Prostate gland (tissue), 2 donors: Measurements from ENCODE around the gene MYBL2. TPM values are rescaled to one million over a fixed set of nuclear protein-coding genes. Genes with fewer than 3 reads are reported as not detected.
A peak's percentile ranks its signal among the peaks of the same experiment; 100 is the strongest.

Experiments used
- DNase-seq: peaks from one replicate; pipeline ENCODE4 v3.0.0-alpha.2; 2019; ENCODE audit warnings: low spot score
- H3K27ac ChIP-seq, 2 donors: fragments of 200-600 bp; sonication (generic); 2 replicates each; pipeline ENCODE4 v1.5.1; 2017 to 2019
- H3K27me3 ChIP-seq: fragments of 200-600 bp; sonication (generic); replicated peaks from 2 replicates; pipeline ENCODE4 v1.5.1; 2019; ENCODE audit not compliant: insufficient read depth
- H3K36me3 ChIP-seq, 2 donors: fragments of 200-600 bp; sonication (generic); 1 replicate in 1 of 2; 2 replicates in 1 of 2; pipeline versions ENCODE4 v1.5.1 to v1.8.1; 2017 to 2019
- H3K4me1 ChIP-seq: fragments of 200-600 bp; sonication (generic); replicated peaks from 2 replicates; pipeline ENCODE4 v1.5.1; 2019
- H3K4me3 ChIP-seq, 2 donors: fragments of 200-600 bp; sonication (generic); 2 replicates each; pipeline ENCODE4 v1.5.1; 2017 to 2019
- H3K9me3 ChIP-seq: fragments of 200-600 bp; sonication (generic); 2 replicates; pipeline ENCODE4 v1.5.1; 2017
- CTCF ChIP-seq, 4 experiments: fragments of 200-600 bp in 2 of 4; fragments of 450-650 bp in 2 of 4; sonication (generic) in 2 of 4; IDR thresholded peaks; 1 replicate in 3 of 4; 2 replicates in 1 of 4; pipeline ENCODE4 v1.5.1; 2016 to 2019; ENCODE audit warnings: antibody characterized with exemption in 4 of 4, mild to moderate bottlenecking in 2 of 4, moderate library complexity in 2 of 4
- POLR2A ChIP-seq: fragments of 450-650 bp; IDR thresholded peaks from one replicate; pipeline ENCODE4 v1.6.1; 2016; ENCODE audit warnings: antibody characterized with exemption, mild to moderate bottlenecking
- POLR2AphosphoS5 ChIP-seq: sonication (generic); formaldehyde crosslinking; IDR thresholded peaks from one replicate; pipeline ENCODE4 v1.6.1; 2017; ENCODE audit warnings: antibody characterized with exemption
- WGBS: methylation state at CpG from one replicate; pipeline ENCODE4 v1.1.5; 2018; 5-methylcytosine and 5-hydroxymethylcytosine counted together
- intact Hi-C: fragments of 100-400 bp; cut with DNase I; formaldehyde crosslinking; loops from one replicate; pipeline ENCODE4 v1.14.2; 2022
- total RNA-seq, 2 donors: library from RNA; depleted of rRNA; stranded (reverse); fragments of >200 nt; gene quantifications; one replicate each; pipeline ENCODE4 v1.1.0, GENCODE V29; 2016

MYBL2 gene
- total RNA-seq, 2 donors from 2014 or later: 0.36 to 11.6 TPM

- WGBS: 67% methylated on average over 11 of the region's 11 CpGs
- Histone ChIP-seq H3K27me3 (no peaks in the 10 kb centered on the region), H3K4me3 (no peak overlapping the region), H3K36me3 (no peaks in the 10 kb centered on the region), H3K27ac (no peak overlapping the region), H3K9me3 (no peaks in the 10 kb centered on the region), H3K4me1 (no peaks in the 10 kb centered on the region)
- TF ChIP-seq POLR2A: no peak
- peak; percentile 19 for TF ChIP-seq POLR2AphosphoS5
- no peak for TF ChIP-seq CTCF (IDR thresholded peaks at IDR 0.05)
- intact Hi-C loops: loop anchor here (10.0 kb wide), 2 partner anchors 93 to 163 kb away; partner anchors contain the start of gene TOX2
- DNase-seq: no peak
These were observed 84.5 kb downstream of the MYBL2 start for GRCh38 chr20:43751167-43752050.

- TF ChIP-seq POLR2A: no peak
- no peak for TF ChIP-seq CTCF (IDR thresholded peaks at IDR 0.05)
- no peak for TF ChIP-seq POLR2AphosphoS5
- no peaks in the 10 kb centered on the region for H3K27me3 ChIP-seq
- WGBS: 89% methylated on average over 4 of the region's 4 CpGs
- H3K36me3 ChIP-seq: no peaks in the 10 kb centered on the region
- no peak overlapping the region for H3K4me3 ChIP-seq
- no peaks in the 10 kb centered on the region for H3K4me1 ChIP-seq
- DNase-seq: no peak
- no peak overlapping the region for H3K27ac ChIP-seq
- H3K9me3 ChIP-seq: no peaks in the 10 kb centered on the region
- intact Hi-C loops: loop anchor here (10.0 kb wide), 2 partner anchors 93 to 163 kb away; partner anchors contain the start of gene TOX2
These were observed 85.1 kb downstream of the MYBL2 start for GRCh38 chr20:43752051-43752360.

- WGBS: 79% methylated on average over 13 of the region's 13 CpGs
- H3K27me3 ChIP-seq: no peaks in the 10 kb centered on the region
- intact Hi-C loops: loop anchor here (10.0 kb wide), 2 partner anchors 92 to 162 kb away; partner anchors contain the start of gene TOX2
- no peak for DNase-seq
- H3K27ac ChIP-seq: no peak overlapping the region
- H3K4me3 ChIP-seq: no peak overlapping the region
- no peak for TF ChIP-seq CTCF (IDR thresholded peaks at IDR 0.05)
- no peak for TF ChIP-seq POLR2A
- TF ChIP-seq POLR2AphosphoS5: no peak
- no peaks in the 10 kb centered on the region for H3K9me3 ChIP-seq
- no peaks in the 10 kb centered on the region for H3K36me3 ChIP-seq
- no peaks in the 10 kb centered on the region for H3K4me1 ChIP-seq
These were observed 85.8 kb downstream of the MYBL2 start for GRCh38 chr20:43752561-43753301.

- Histone ChIP-seq H3K4me1 (no peaks in the 10 kb centered on the region), H3K36me3 (no peaks in the 10 kb centered on the region), H3K27me3 (no peaks in the 10 kb centered on the region), H3K4me3 (no peak overlapping the region), H3K9me3 (no peaks in the 10 kb centered on the region), H3K27ac (no peak overlapping the region)
- no peak for DNase-seq
- intact Hi-C loops: loop anchor here (10.0 kb wide), 2 partner anchors 89 to 159 kb away; partner anchors contain the start of gene TOX2
- 80% methylated on average over 7 of the region's 7 CpGs for WGBS
- TF ChIP-seq POLR2AphosphoS5 (no peak), POLR2A (no peak), CTCF (IDR thresholded peaks at IDR 0.05) (no peak)
These were observed 88.5 kb downstream of the MYBL2 start for GRCh38 chr20:43755390-43755789.
